Measurements from ENCODE around the gene UPK1A. TPM values are rescaled to one million over a fixed set of nuclear protein-coding genes. Genes with fewer than 3 reads are reported as not detected.
A peak's percentile ranks its signal among the peaks of the same experiment; 100 is the strongest.

Gene UPK1A
- total and polyA plus RNA-seq, 2 donors (not counting 3 experiments of a cell fraction or from before 2014, with no cell fraction given): not detected

- no peak overlapping the region for H3K9ac ChIP-seq (replicated peaks; ENCODE audit: extremely low read depth, insufficient read depth, low read length)
- POLR2A ChIA-PET: no interaction called here
- no peak for TF ChIP-seq POLR2A (IDR thresholded peaks at IDR 0.05; ENCODE audit: low read depth, low read length)
- no peak overlapping the region for H3K27ac ChIP-seq (ENCODE audit: insufficient read depth, low read depth, low read length)
- dilution Hi-C loops (cut with MboI; ENCODE audit: extremely low pct_ligation_motif_present, low sequenced_read_pairs): no loop called here
- FAIRE-seq (no peak), DNase-seq (ENCODE audit: low read depth, low spot score) (no peak)
- intact Hi-C loops (cut with micrococcal nuclease): no loop called here
- H3K4me1 ChIP-seq (ENCODE audit: control insufficient read depth, extremely low read depth, insufficient read depth, low read length): peaks cover 4% of the 10 kb centered on the region
- no peaks in the 10 kb centered on the region for H3K9me3 ChIP-seq (replicated peaks; ENCODE audit: control insufficient read depth, insufficient read depth, low read length)
- H4K20me1 ChIP-seq (replicated peaks; ENCODE audit: control insufficient read depth, extremely low read depth, insufficient read depth, low read length): no peaks in the 10 kb centered on the region
- no TSS peak for BruUV-seq (replicated peaks)
- H3K79me2 ChIP-seq (ENCODE audit: control insufficient read depth, insufficient read depth, low read length): no peaks in the 10 kb centered on the region
- no peaks in the 10 kb centered on the region for H3K27me3 ChIP-seq (ENCODE audit: control insufficient read depth in 2 of 2, insufficient read depth in 2 of 2, low read length in 2 of 2)
- no peak overlapping the region for H3K4me3 ChIP-seq (replicated peaks in 1 of 3; ENCODE audit: insufficient read depth in 1 of 3, low read depth in 1 of 3, low read length in 3 of 3)
- H3K9me1 ChIP-seq (replicated peaks; ENCODE audit: control insufficient read depth, extremely low read depth, insufficient read depth, low read length): no peaks in the 10 kb centered on the region
- CTCF ChIA-PET: no interaction called here
- no peak overlapping the region for H2AFZ ChIP-seq (ENCODE audit: low read depth, low read length)
- H3K4me2 ChIP-seq (ENCODE audit: insufficient read depth, low read length): no peak overlapping the region
- peaks cover 0 to 6% of the 10 kb centered on the region in 2 experiments for H3K36me3 ChIP-seq (ENCODE audit: control insufficient read depth in 2 of 2, extremely low read depth in 1 of 2, insufficient read depth in 2 of 2, low read length in 2 of 2)
These were observed 42.8 kb upstream of the UPK1A start for GRCh38 chr19:35623327-35624010.

GRCh38 chr19:35628264-35628564 lies 38.1 kb upstream of the UPK1A start:
- CTCF ChIA-PET: no interaction called here
- Histone ChIP-seq H3K4me3 (replicated peaks in 1 of 3; ENCODE audit: insufficient read depth in 1 of 3, low read depth in 1 of 3, low read length in 3 of 3) (peak overlapping the region; percentile 33 to 68 (median 53)), H3K79me2 (ENCODE audit: control insufficient read depth, insufficient read depth, low read length) (peaks cover 7% of the 10 kb centered on the region), H4K20me1 (replicated peaks; ENCODE audit: control insufficient read depth, extremely low read depth, insufficient read depth, low read length) (no peaks in the 10 kb centered on the region), H3K27me3 (ENCODE audit: control insufficient read depth in 2 of 2, insufficient read depth in 2 of 2, low read length in 2 of 2) (no peaks in the 10 kb centered on the region), H2AFZ (ENCODE audit: low read depth, low read length) (peak overlapping the region; percentile 58), H3K36me3 (ENCODE audit: control insufficient read depth in 2 of 2, extremely low read depth in 1 of 2, insufficient read depth in 2 of 2, low read length in 2 of 2) (peaks cover 8 to 22% of the 10 kb centered on the region in 2 experiments), H3K9ac (replicated peaks; ENCODE audit: extremely low read depth, insufficient read depth, low read length) (peak overlapping the region; percentile 46), H3K9me1 (replicated peaks; ENCODE audit: control insufficient read depth, extremely low read depth, insufficient read depth, low read length) (no peaks in the 10 kb centered on the region), H3K27ac (ENCODE audit: insufficient read depth, low read depth, low read length) (peak overlapping the region; percentile 32), H3K4me2 (ENCODE audit: insufficient read depth, low read length) (peak overlapping the region; percentile 80), H3K4me1 (ENCODE audit: control insufficient read depth, extremely low read depth, insufficient read depth, low read length) (peaks cover 10% of the 10 kb centered on the region), H3K9me3 (replicated peaks; ENCODE audit: control insufficient read depth, insufficient read depth, low read length) (no peaks in the 10 kb centered on the region)
- POLR2A ChIA-PET: no interaction called here
- TSS peak; percentile 99 for BruUV-seq (replicated peaks)
- dilution Hi-C loops (cut with MboI; ENCODE audit: extremely low pct_ligation_motif_present, low sequenced_read_pairs) (no loop called here), intact Hi-C loops (cut with micrococcal nuclease) (loop anchor here (1.0 to 5.0 kb wide), 3 partner anchors 16 to 81 kb away; partner anchors contain the start of genes HAUS5 and TMEM147)
- no peak for DNase-seq (ENCODE audit: low read depth, low spot score)
- TF ChIP-seq POLR2AphosphoS5 (IDR thresholded peaks at IDR 0.05; ENCODE audit: insufficient read depth, low read depth, low read length) (no peak), EZH2 (IDR thresholded peaks at IDR 0.05; ENCODE audit: borderline replicate concordance, low read depth, low read length, severe bottlenecking) (no peak), MYC (IDR thresholded peaks at IDR 0.05; ENCODE audit: low read depth, low read length) (no peak)
- FAIRE-seq: no peak
